ENCODE measurements around the gene ZNF687. TPM values are rescaled to one million over a fixed set of nuclear protein-coding genes. Genes with fewer than 3 reads are reported as not detected.

Gene ZNF687, protein sequence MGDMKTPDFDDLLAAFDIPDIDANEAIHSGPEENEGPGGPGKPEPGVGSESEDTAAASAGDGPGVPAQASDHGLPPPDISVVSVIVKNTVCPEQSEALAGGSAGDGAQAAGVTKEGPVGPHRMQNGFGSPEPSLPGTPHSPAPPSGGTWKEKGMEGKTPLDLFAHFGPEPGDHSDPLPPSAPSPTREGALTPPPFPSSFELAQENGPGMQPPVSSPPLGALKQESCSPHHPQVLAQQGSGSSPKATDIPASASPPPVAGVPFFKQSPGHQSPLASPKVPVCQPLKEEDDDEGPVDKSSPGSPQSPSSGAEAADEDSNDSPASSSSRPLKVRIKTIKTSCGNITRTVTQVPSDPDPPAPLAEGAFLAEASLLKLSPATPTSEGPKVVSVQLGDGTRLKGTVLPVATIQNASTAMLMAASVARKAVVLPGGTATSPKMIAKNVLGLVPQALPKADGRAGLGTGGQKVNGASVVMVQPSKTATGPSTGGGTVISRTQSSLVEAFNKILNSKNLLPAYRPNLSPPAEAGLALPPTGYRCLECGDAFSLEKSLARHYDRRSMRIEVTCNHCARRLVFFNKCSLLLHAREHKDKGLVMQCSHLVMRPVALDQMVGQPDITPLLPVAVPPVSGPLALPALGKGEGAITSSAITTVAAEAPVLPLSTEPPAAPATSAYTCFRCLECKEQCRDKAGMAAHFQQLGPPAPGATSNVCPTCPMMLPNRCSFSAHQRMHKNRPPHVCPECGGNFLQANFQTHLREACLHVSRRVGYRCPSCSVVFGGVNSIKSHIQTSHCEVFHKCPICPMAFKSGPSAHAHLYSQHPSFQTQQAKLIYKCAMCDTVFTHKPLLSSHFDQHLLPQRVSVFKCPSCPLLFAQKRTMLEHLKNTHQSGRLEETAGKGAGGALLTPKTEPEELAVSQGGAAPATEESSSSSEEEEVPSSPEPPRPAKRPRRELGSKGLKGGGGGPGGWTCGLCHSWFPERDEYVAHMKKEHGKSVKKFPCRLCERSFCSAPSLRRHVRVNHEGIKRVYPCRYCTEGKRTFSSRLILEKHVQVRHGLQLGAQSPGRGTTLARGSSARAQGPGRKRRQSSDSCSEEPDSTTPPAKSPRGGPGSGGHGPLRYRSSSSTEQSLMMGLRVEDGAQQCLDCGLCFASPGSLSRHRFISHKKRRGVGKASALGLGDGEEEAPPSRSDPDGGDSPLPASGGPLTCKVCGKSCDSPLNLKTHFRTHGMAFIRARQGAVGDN
- total RNA-seq = 10 to 100 TPM; 30.5 to 53.5 (median 38.5) TPM

DNA sequence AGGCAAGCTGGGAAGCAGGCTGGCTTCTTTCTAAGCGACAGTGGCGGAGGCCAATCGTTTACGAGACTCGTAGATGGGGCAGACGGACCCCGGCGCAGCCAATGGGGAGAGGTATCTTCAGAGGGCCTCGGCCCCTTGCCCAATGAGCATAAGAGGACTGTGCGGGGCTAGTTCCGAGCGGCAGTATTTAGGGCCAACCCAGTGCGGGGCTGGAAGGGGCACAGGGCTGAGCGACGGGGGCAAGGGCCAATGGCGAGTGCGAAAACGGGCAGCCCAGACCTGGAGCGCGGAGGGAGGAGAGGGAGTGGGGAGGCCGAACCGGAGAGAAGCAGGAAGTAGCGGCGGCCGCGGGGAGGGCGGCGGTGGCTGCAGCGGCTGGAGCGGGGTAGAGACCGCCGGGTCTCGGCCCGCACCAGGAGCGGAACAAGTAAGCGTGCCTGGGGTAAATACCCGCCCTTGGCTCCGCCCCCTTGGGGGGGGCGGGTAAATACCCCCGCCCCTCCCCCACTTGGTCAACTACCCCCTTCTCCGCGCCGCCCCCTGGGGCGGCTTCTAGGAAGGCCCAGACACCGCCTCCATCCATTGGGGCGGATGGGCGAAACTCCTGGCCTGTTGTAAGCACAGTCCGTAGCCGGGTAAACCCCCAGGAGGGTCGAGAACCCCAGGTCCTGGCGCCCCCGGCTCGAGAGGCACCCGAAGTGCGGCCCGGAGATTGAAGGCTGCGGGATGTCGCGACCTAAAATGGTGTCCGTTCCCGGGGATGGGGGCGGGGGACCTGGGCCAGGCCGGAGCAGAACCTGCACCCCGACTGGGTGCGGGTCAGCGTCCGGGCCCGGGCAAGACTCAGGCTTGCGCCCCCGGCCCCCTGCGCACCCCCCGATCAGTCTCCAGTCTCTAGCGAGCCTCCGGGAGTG, at the start of gene ZNF687:
ZNF687 (plus strand) TSS at position 331 of the 914 bp plus-strand sequence. CDS start 3,993 bp downstream, outside the sequence.
- Histone ChIP-seq H3K4me1 (peaks cover 0 to 15% (median 11%) of the 10 kb centered on the region in 4 donors), H3K27me3 (no peaks in the 10 kb centered on the region), H3K4me3 (peak within 1 kb of the TSS; percentile 79 to 96 (median 92)), H3K9me3 (no peaks in the 10 kb centered on the region), H3K27ac (peak within 1 kb of the TSS; percentile 96 to 100 (median 98)), H3K36me3 (peaks cover 0 to 25% (median 0%) of the 10 kb centered on the region in 3 donors)
- peak; percentile 99 to 100 (median 100) for DNase-seq
- peak; percentile 73 to 83 for TF ChIP-seq POLR2A (IDR thresholded peaks at IDR 0.05)
- TF ChIP-seq, protein P1, sequence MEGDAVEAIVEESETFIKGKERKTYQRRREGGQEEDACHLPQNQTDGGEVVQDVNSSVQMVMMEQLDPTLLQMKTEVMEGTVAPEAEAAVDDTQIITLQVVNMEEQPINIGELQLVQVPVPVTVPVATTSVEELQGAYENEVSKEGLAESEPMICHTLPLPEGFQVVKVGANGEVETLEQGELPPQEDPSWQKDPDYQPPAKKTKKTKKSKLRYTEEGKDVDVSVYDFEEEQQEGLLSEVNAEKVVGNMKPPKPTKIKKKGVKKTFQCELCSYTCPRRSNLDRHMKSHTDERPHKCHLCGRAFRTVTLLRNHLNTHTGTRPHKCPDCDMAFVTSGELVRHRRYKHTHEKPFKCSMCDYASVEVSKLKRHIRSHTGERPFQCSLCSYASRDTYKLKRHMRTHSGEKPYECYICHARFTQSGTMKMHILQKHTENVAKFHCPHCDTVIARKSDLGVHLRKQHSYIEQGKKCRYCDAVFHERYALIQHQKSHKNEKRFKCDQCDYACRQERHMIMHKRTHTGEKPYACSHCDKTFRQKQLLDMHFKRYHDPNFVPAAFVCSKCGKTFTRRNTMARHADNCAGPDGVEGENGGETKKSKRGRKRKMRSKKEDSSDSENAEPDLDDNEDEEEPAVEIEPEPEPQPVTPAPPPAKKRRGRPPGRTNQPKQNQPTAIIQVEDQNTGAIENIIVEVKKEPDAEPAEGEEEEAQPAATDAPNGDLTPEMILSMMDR (IDR thresholded peaks at IDR 0.05) = no peak

DNA sequence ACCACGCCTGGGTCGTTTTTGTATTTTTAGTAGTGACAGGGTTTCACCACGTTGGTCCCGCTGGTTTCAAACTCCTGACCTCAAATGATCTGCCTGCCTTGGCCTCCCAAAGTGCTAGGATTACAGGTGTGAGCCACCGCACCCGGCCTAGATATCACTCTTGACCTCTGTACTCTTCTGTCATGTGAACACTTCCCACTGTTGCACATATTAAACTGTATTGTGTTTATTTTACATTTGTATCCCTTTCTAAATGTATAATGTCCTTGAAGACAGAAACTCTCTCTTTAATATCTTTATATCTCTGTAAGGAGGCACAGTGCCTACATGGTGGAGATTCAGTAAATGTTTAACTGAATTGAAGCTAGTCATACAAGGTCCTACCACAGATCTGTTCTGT, 46.9 kb upstream of the ZNF687 start:
- TF ChIP-seq, protein P1 (IDR thresholded peaks at IDR 0.05) = no peak
- no peak for TF ChIP-seq POLR2A (IDR thresholded peaks at IDR 0.05)
- Histone ChIP-seq H3K4me3 (no peak overlapping the region), H3K9me3 (no peaks in the 10 kb centered on the region), H3K4me1 (no peaks in the 10 kb centered on the region), H3K27ac (peak overlapping the region in 1 of 4 donors; percentile 36), H3K27me3 (no peaks in the 10 kb centered on the region), H3K36me3 (peaks cover 0 to 98% (median 5%) of the 10 kb centered on the region in 3 donors)
- no peak for DNase-seq

DNA sequence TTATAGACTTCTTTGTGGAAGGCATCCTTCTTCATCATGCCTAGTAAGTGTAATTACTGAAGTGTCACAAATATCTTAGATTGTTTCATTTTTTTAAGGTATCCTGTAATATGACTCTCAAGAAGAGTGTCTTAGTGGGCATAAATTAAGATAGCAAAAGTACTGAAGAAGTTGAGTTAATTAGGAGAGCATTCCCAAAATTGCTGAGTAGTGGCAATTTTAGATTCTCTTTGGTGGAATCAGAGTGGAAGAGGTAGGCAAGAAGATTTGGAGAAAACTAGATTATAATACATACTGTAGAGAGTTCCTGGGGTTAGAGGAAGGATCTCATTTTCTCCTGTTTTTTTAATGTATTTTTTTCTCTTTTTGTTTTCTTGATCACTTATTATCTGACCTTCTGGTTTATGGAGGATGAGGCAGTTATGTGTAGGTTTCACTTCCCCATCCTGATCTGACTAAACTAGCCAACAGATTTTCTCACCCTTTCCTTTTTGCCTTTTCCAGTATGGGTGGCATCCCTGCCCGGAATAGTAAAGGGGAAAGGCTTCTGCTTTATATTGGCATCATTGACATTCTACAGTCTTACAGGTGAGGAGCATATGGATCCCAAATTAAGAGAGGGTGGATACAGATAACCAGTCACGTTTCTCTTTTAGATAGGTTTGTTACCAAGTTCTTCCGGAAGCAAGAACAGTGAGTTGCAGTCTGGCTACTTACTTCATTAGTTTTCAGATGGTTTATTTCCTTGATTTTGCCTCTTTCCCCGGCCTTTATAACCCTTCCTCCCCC, 44.2 kb upstream of the ZNF687 start:
- Histone ChIP-seq H3K36me3 (peaks cover 0 to 98% (median 5%) of the 10 kb centered on the region in 3 donors), H3K27ac (no peak overlapping the region), H3K27me3 (no peaks in the 10 kb centered on the region), H3K4me1 (no peaks in the 10 kb centered on the region), H3K4me3 (no peak overlapping the region), H3K9me3 (no peaks in the 10 kb centered on the region)
- no peak for TF ChIP-seq POLR2A (IDR thresholded peaks at IDR 0.05)
- TF ChIP-seq, protein P1 (IDR thresholded peaks at IDR 0.05) = no peak
- DNase-seq = no peak

DNA sequence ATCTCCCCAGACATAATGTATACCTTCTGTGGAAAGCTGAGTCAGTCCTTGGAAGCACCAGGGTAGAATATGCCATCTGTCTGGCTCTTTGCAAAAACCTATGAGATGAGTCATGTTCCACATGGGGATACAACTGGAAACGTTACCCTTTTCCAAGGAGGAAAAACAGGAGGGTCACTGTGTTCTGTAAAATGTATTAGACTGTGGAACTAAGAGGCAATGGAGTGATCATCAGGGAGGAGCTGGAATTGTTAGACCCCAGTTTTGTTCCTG, 43.7 kb upstream of the ZNF687 start:
- Histone ChIP-seq H3K9me3 (no peaks in the 10 kb centered on the region), H3K4me1 (no peaks in the 10 kb centered on the region), H3K27me3 (no peaks in the 10 kb centered on the region), H3K4me3 (no peak overlapping the region), H3K27ac (no peak overlapping the region), H3K36me3 (peaks cover 0 to 98% (median 5%) of the 10 kb centered on the region in 3 donors)
- TF ChIP-seq POLR2A (IDR thresholded peaks at IDR 0.05) = no peak
- TF ChIP-seq, protein P1 (IDR thresholded peaks at IDR 0.05) = no peak
- DNase-seq = no peak

Measured in Peyer's patch (tissue), 4 donors.